NCI-H526 treated with DMSO at 0.1 percent for 48 hours (cell line): ENCODE results near the gene CRYBA2.

Experiments used
- DNase-seq: peaks from one replicate; lab custom pipeline; 2025; lab: John Stamatoyannopoulos, UW

Gene CRYBA2

GRCh38 chr2:218956039-218956438 lies 37.2 kb downstream of the CRYBA2 start:
- no peak for DNase-seq

DNA sequence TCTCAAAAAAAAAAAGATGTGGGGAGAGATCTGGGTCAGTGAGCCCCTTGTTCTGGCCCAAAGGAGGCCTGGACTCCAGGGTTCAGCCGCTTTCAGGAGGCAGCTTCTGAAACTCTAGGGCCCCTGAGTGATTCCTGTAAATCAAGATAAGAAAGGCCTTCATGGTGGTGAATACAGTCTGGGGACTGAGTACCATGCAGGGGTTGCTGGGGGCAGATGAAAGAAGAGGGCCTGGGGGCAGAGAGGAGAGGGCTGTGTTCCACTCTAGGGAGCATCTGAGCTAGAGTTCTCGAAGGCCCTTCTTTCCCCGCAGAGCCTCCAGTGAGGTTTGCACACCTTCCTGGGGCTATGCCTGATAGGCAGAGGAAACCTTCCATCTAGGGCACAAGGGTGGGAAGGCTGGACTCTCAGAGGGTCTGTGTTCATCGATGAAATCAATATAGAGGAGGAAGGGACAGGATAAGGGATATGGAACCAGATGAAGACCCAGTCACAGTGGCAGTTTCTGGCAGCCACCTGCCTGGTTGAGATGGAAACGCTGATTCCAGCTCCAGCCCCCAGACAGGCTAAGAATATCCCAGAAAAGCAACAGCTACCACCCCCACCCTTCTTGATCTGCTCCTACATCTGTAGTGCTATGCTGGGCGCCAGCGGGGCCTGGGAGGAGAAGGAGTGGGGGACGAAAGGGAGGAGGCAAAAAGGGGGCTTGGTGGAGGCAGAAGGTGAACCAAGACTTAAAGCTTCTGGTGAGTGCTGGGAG lies 38.5 kb downstream of the CRYBA2 start:
- DNase-seq = no peak

- no peak for DNase-seq
Observed at GRCh38 chr2:218953366-218953954, 39.8 kb downstream of the CRYBA2 start.

DNA sequence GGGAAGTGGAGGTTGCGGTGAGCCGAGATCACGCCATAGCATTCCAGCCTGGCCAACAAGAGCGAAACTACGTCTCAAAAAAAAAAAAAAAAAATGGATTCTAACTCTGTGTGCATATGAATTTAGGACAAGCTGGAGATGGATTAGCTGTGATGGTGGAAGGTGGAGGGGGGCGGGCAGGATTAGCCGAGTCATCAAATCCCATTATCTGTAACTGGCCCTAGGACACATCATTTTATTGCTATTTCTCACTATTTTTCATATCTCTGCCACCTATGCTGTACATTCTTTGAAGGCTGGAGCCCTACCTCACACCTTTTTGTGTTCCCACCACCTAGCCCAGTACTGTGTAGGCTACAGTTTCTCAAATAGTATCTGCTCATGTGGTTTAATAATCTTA lies 41.1 kb downstream of the CRYBA2 start:
- no peak for DNase-seq

DNA sequence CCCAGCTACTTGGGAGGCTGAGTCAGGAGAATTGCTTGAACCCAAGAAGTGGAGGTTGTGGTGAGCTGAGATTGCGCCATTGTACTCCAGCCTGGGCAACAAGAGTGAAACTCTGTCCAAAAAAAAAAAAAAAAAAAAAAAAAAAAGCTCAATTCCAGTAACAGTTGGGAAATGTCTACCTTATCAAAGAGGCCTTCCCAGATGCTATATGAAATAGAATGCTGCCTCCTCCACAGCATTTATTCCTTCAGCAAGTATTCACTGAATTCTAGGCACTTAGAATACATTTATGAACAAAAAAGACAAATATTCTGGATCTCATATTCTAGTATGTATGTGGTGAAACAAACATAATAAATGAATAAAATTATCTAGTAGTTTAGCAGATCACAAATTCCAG lies 46.6 kb downstream of the CRYBA2 start:
- no peak for DNase-seq

DNA sequence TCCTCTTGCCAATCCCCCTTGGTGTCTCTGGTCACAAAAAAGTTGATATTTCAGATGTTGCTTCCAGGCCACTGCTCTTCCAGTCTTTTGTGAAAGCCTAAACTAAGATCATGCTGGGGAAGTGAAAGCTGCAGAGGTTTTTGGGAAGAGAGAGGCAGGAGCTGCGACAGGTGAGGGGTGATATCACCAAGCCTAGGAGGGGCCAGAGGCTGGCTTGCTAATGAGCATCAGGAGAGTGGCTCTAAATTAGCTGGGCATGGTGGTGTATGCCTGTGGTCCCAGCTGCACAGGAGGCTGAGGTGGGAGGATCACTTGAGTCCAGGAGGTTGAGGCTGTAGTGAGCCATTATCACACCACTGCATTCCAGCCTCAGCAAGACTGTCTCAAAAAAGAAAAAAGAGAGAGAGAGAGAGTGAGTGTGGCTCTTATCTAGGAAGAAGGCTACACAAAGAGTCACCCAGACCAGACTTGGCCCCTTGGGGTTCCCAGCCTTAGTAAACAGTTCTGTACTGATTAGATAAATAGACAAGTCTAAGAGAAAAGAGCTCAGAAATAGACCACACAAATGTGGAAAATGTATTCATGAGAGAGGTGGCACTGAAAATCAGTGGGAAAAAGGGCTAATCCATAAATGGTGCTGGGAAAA lies 48.3 kb downstream of the CRYBA2 start:
- DNase-seq = no peak
